OCI-LY7 (cell line): ENCODE data around the gene SLC66A2.

Source experiments
- CTCF ChIP-seq: fragments of 200-600 bp; sonication (generic); conservative IDR thresholded peaks from 2 replicates; pipeline ENCODE4 v1.5.1; 2014; ENCODE audit warnings: mild to moderate bottlenecking, antibody characterized with exemption, low read length, moderate library complexity, mixed read lengths
- EZH2phosphoT487 ChIP-seq: fragments of 200-600 bp; sonication (generic); IDR thresholded peaks from 2 replicates; pipeline ENCODE4 v1.6.1; 2018; ENCODE audit warnings: low read depth, borderline replicate concordance, mild to moderate bottlenecking, mixed run types, antibody characterized with exemption, low read length, moderate library complexity, mixed read lengths

GRCh38 chr18:79902640-79903039 is 48.8 kb downstream of the SLC66A2 start:
- TF ChIP-seq EZH2phosphoT487 (no peak), CTCF (no peak)
